HEK293 (cell line): ENCODE measurements around the gene ZBTB38.

Source experiments
- CTCF ChIA-PET: fragments of 350-600 bp; formaldehyde crosslinking; extraction: SDS; loops from one replicate; lab custom pipeline; 2021; ENCODE audit warnings: antibody characterized with exemption; lab: Yijun Ruan, JAX
- POLR2A ChIA-PET: fragments of 300-600 bp; formaldehyde crosslinking; extraction: SDS; loops from one replicate; lab custom pipeline; 2020; ENCODE audit warnings: antibody characterized with exemption, inconsistent platforms; lab: Yijun Ruan, JAX
- H3K27ac ChIP-seq: fragments of 200-500 bp; sonication (Bioruptor generic); 2 replicates; pipeline ENCODE4 v1.5.1; 2014; ENCODE audit warnings: low read depth, low read length, control low read depth, inconsistent platforms; ENCODE audit errors: extremely low read depth
- H3K36me3 ChIP-seq, 2 experiments: fragments of 200-500 bp in 1 of 2; sonication (Bioruptor generic) in 1 of 2; 1 replicate in 1 of 2; 2 replicates in 1 of 2; pipeline ENCODE4 v1.5.1; 2014 to 2017; ENCODE audit warnings: inconsistent platforms in 2 of 2, low read length in 2 of 2; ENCODE audit not compliant: control insufficient read depth in 2 of 2, insufficient read depth in 1 of 2
- H3K4me1 ChIP-seq: fragments of 200-500 bp; sonication (Bioruptor generic); 2 replicates; pipeline ENCODE4 v1.5.1; 2014; ENCODE audit warnings: mild to moderate bottlenecking, low read length, inconsistent platforms; ENCODE audit not compliant: control insufficient read depth, insufficient read depth
- H3K4me3 ChIP-seq: 2 replicates; pipeline ENCODE4 v1.5.1; 2011; ENCODE audit warnings: low read depth, mild to moderate bottlenecking, control low read depth, low read length, moderate library complexity
- H3K9me3 ChIP-seq: fragments of 200-500 bp; sonication (Bioruptor generic); 2 replicates; pipeline ENCODE4 v1.5.1; 2014; ENCODE audit warnings: low read depth, low read length, inconsistent platforms; ENCODE audit not compliant: control insufficient read depth, insufficient read depth
- GFI1B ChIP-seq: fragments of 450-650 bp; formaldehyde crosslinking; IDR thresholded peaks from 2 replicates; pipeline ENCODE4 v1.5.1; 2016; ENCODE audit warnings: missing biosample characterization, missing genetic modification characterization
- GLI2 ChIP-seq: fragments of 450-650 bp; formaldehyde crosslinking; IDR thresholded peaks from 2 replicates; pipeline ENCODE4; 2017; ENCODE audit warnings: missing biosample characterization, missing genetic modification characterization, low read depth, borderline replicate concordance
- KLF1 ChIP-seq: fragments of 450-650 bp; formaldehyde crosslinking; IDR thresholded peaks from 2 replicates; pipeline ENCODE4 v1.5.1; 2016; ENCODE audit warnings: missing biosample characterization, missing genetic modification characterization
- TCF7L2 ChIP-seq: IDR thresholded peaks from 2 replicates; pipeline ENCODE4 v1.6.1; 2011; ENCODE audit warnings: low read depth, mild to moderate bottlenecking, inconsistent platforms, low read length, moderate library complexity, borderline replicate concordance
- ZBTB17 ChIP-seq: fragments of 450-650 bp; formaldehyde crosslinking; IDR thresholded peaks from 2 replicates; pipeline ENCODE4 v1.5.1; 2016; ENCODE audit warnings: missing biosample characterization, missing genetic modification characterization
- ZBTB20 ChIP-seq: fragments of 450-650 bp; formaldehyde crosslinking; IDR thresholded peaks from 2 replicates; pipeline ENCODE4 v1.5.1; 2016; ENCODE audit warnings: missing biosample characterization, missing genetic modification characterization
- ZFP37 ChIP-seq: fragments of 450-650 bp; formaldehyde crosslinking; IDR thresholded peaks from 2 replicates; pipeline ENCODE4 v1.5.1; 2016; ENCODE audit warnings: missing biosample characterization, missing genetic modification characterization
- ZNF155 ChIP-seq: fragments of 450-650 bp; formaldehyde crosslinking; IDR thresholded peaks from 2 replicates; pipeline ENCODE4 v1.5.1; 2016; ENCODE audit warnings: missing biosample characterization, missing genetic modification characterization
- ZNF202 ChIP-seq: fragments of 450-650 bp; formaldehyde crosslinking; IDR thresholded peaks from 2 replicates; pipeline ENCODE4 v1.5.1; 2016; ENCODE audit warnings: missing biosample characterization, missing genetic modification characterization, borderline replicate concordance
- ZNF239 ChIP-seq: fragments of 450-650 bp; formaldehyde crosslinking; IDR thresholded peaks from 2 replicates; pipeline ENCODE4 v1.5.1; 2016; ENCODE audit warnings: missing biosample characterization, missing genetic modification characterization
- ZNF266 ChIP-seq: fragments of 450-650 bp; formaldehyde crosslinking; IDR thresholded peaks from 2 replicates; pipeline ENCODE4 v1.5.1; 2016; ENCODE audit warnings: missing biosample characterization, missing genetic modification characterization, low read depth
- ZNF391 ChIP-seq: fragments of 450-650 bp; formaldehyde crosslinking; IDR thresholded peaks from 2 replicates; pipeline ENCODE4 v1.5.1; 2016; ENCODE audit warnings: low read depth, missing biosample characterization, missing genetic modification characterization, borderline replicate concordance
- ZNF416 ChIP-seq: fragments of 450-650 bp; formaldehyde crosslinking; IDR thresholded peaks from 2 replicates; pipeline ENCODE4 v1.5.1; 2016; ENCODE audit warnings: missing biosample characterization, missing genetic modification characterization
- ZNF423 ChIP-seq: fragments of 450-650 bp; formaldehyde crosslinking; IDR thresholded peaks from 2 replicates; pipeline ENCODE4 v1.5.1; 2016; ENCODE audit warnings: missing biosample characterization, missing genetic modification characterization
- ZNF426 ChIP-seq: fragments of 450-650 bp; formaldehyde crosslinking; IDR thresholded peaks from 2 replicates; pipeline ENCODE4 v1.5.1; 2017; ENCODE audit warnings: missing biosample characterization, missing genetic modification characterization, mild to moderate bottlenecking, inconsistent platforms, moderate library complexity
- ZNF473 ChIP-seq: fragments of 450-650 bp; formaldehyde crosslinking; IDR thresholded peaks from 2 replicates; pipeline ENCODE4 v1.5.1; 2017; ENCODE audit warnings: missing biosample characterization, missing genetic modification characterization
- ZNF514 ChIP-seq: fragments of 450-650 bp; formaldehyde crosslinking; IDR thresholded peaks from 2 replicates; pipeline ENCODE4 v1.5.1; 2016; ENCODE audit warnings: missing biosample characterization, missing genetic modification characterization
- ZNF521 ChIP-seq: fragments of 450-650 bp; formaldehyde crosslinking; IDR thresholded peaks from 2 replicates; pipeline ENCODE4 v1.5.1; 2017; ENCODE audit warnings: missing biosample characterization, mild to moderate bottlenecking, missing genetic modification characterization
- ZNF558 ChIP-seq: fragments of 450-650 bp; formaldehyde crosslinking; IDR thresholded peaks from 2 replicates; pipeline ENCODE4 v1.5.1; 2016; ENCODE audit warnings: missing biosample characterization, missing genetic modification characterization
- ZNF707 ChIP-seq: fragments of 450-650 bp; formaldehyde crosslinking; IDR thresholded peaks from 2 replicates; pipeline ENCODE4 v1.5.1; 2016; ENCODE audit warnings: missing biosample characterization, missing genetic modification characterization
- TF ChIP-seq, protein P1 (sequence below): fragments of 450-650 bp; formaldehyde crosslinking; IDR thresholded peaks from 2 replicates; pipeline ENCODE4 v1.5.1; 2017; ENCODE audit warnings: missing biosample characterization, missing genetic modification characterization
- TF ChIP-seq, protein P2 (sequence below): fragments of 450-650 bp; formaldehyde crosslinking; optimal IDR thresholded peaks from 2 replicates; pipeline ENCODE3; 2016; ENCODE audit warnings: missing biosample characterization, mild to moderate bottlenecking, missing genetic modification characterization
- TF ChIP-seq, protein P3 (sequence below): sonication (generic); formaldehyde crosslinking; IDR thresholded peaks from 2 replicates; pipeline ENCODE4 v1.8.1; 2022; ENCODE audit warnings: mild to moderate bottlenecking, moderate library complexity, missing genetic modification reagents
- TF ChIP-seq, protein P4 (sequence below): fragments of 450-650 bp; formaldehyde crosslinking; IDR thresholded peaks from 2 replicates; pipeline ENCODE4 v1.5.1; 2016; ENCODE audit warnings: missing biosample characterization, missing genetic modification characterization, low read depth
- TF ChIP-seq, protein P5 (sequence below): fragments of 450-650 bp; formaldehyde crosslinking; conservative IDR thresholded peaks from 2 replicates; pipeline ENCODE4 v1.5.1; 2016; ENCODE audit warnings: low read depth, missing biosample characterization, missing genetic modification characterization

The ZBTB38 gene

DNA sequence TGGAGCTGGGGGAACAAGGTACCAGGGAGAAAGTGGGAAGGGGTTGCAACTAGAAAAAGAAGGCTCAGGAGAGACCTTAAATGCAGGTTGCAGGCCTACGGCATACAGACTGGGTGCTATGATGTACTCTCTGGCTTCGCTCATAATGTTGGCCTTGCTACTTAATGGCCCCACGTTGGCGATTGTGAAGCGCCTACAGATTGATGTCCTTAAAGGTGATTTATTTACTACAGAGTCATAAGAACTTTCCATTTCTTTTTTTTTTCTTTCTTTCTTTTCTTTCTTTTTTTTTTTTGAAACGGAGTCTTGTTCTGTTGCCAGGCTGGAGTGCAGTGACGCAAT is 25.4 kb downstream of the ZBTB38 start (continued):
- TF ChIP-seq ZNF423 (tag by site-specific recombination): no peak
- TF ChIP-seq ZNF391 (tag by site-specific recombination): no peak

DNA sequence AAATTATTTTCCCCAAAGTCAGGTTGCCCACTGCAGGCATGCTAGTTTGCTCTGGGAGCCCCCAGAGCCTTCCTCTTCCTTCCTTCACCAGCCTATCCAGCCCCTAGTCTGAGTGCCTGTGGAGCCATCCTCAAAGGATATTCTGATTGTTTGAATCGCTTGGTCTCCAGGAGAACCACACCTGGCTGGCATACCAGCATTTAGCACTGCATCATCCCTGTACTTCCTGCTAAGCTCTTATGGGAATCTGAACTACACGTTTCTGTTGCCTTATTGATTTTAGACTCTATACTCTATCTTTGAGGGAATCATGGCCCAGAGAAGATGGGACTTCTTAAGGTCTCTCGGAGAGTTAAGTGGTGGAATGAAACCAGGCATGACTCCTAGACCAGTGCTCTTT is 26.3 kb downstream of the ZBTB38 start:
- ChIA-PET POLR2A (no interaction called here), CTCF (no interaction called here)
- Histone ChIP-seq H3K4me3 (no peak overlapping the region), H3K36me3 (no peaks in the 10 kb centered on the region), H3K9me3 (no peaks in the 10 kb centered on the region), H3K27ac (no peak overlapping the region), H3K4me1 (peaks cover 15% of the 10 kb centered on the region)
- TF ChIP-seq ZBTB20 (tag by site-specific recombination) (no peak), ZNF514 (tag by site-specific recombination) (no peak), ZNF558 (tag by site-specific recombination) (no peak), ZFP37 (tag by site-specific recombination) (no peak), ZNF202 (tag by site-specific recombination) (no peak), KLF1 (tag by site-specific recombination) (no peak), TCF7L2 (no peak), GFI1B (no peak), ZNF416 (tag by site-specific recombination) (no peak), ZNF266 (tag by site-specific recombination) (no peak), ZNF707 (tag by site-specific recombination) (no peak)
- TF ChIP-seq, protein P1, sequence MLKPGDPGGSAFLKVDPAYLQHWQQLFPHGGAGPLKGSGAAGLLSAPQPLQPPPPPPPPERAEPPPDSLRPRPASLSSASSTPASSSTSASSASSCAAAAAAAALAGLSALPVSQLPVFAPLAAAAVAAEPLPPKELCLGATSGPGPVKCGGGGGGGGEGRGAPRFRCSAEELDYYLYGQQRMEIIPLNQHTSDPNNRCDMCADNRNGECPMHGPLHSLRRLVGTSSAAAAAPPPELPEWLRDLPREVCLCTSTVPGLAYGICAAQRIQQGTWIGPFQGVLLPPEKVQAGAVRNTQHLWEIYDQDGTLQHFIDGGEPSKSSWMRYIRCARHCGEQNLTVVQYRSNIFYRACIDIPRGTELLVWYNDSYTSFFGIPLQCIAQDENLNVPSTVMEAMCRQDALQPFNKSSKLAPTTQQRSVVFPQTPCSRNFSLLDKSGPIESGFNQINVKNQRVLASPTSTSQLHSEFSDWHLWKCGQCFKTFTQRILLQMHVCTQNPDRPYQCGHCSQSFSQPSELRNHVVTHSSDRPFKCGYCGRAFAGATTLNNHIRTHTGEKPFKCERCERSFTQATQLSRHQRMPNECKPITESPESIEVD (tag by site-specific recombination): no peak
- TF ChIP-seq, protein P2, sequence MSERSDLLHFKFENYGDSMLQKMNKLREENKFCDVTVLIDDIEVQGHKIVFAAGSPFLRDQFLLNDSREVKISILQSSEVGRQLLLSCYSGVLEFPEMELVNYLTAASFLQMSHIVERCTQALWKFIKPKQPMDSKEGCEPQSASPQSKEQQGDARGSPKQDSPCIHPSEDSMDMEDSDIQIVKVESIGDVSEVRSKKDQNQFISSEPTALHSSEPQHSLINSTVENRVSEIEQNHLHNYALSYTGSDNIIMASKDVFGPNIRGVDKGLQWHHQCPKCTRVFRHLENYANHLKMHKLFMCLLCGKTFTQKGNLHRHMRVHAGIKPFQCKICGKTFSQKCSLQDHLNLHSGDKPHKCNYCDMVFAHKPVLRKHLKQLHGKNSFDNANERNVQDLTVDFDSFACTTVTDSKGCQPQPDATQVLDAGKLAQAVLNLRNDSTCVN (tag by site-specific recombination): no peak

DNA sequence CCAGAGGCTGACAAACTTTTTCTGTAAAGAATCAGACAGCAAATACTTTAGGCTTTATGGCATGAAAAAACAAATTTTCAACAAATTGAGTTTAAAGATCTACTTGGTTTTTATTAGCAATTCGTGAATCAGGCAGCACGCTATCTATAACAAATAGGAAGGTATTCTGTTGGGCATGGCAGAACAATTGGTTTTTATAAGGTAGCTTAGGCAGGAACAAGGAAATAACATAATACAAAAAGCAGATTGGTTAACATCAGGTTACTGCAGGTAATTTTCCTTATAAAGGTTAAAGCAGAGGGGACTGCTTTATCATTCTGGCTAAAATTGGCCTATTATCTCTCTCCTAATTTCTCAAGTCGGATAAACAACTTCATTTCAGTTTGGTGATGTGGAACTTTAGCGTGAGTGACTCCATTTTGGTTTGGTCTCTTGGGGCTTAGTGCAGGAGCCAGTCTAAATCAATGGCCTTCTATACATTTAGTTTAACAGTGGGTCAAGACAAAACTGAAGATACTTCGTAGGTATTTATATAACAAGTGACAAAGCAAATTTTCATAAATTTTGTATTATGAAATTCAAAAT is 26.8 kb downstream of the ZBTB38 start:
- H3K4me3 ChIP-seq: no peak overlapping the region
- ChIA-PET POLR2A (no interaction called here), CTCF (no interaction called here)
- peaks cover 15% of the 10 kb centered on the region for H3K4me1 ChIP-seq
- H3K9me3 ChIP-seq: no peaks in the 10 kb centered on the region
- no peaks in the 10 kb centered on the region for H3K36me3 ChIP-seq
- no peak overlapping the region for H3K27ac ChIP-seq
- TF ChIP-seq ZNF239 (tag by site-specific recombination) (no peak), ZNF155 (tag by site-specific recombination) (no peak), ZNF521 (tag by site-specific recombination) (no peak), GLI2 (tag by site-specific recombination) (no peak), ZNF426 (tag by site-specific recombination) (no peak), ZBTB17 (tag by site-specific recombination) (no peak), ZNF473 (no peak)
- TF ChIP-seq, protein P3, sequence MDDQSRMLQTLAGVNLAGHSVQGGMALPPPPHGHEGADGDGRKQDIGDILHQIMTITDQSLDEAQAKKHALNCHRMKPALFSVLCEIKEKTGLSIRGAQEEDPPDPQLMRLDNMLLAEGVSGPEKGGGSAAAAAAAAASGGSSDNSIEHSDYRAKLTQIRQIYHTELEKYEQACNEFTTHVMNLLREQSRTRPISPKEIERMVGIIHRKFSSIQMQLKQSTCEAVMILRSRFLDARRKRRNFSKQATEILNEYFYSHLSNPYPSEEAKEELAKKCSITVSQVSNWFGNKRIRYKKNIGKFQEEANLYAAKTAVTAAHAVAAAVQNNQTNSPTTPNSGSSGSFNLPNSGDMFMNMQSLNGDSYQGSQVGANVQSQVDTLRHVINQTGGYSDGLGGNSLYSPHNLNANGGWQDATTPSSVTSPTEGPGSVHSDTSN: no peak
- TF ChIP-seq, protein P4, sequence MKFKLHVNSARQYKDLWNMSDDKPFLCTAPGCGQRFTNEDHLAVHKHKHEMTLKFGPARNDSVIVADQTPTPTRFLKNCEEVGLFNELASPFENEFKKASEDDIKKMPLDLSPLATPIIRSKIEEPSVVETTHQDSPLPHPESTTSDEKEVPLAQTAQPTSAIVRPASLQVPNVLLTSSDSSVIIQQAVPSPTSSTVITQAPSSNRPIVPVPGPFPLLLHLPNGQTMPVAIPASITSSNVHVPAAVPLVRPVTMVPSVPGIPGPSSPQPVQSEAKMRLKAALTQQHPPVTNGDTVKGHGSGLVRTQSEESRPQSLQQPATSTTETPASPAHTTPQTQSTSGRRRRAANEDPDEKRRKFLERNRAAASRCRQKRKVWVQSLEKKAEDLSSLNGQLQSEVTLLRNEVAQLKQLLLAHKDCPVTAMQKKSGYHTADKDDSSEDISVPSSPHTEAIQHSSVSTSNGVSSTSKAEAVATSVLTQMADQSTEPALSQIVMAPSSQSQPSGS (tag by site-specific recombination): no peak
- TF ChIP-seq, protein P5, sequence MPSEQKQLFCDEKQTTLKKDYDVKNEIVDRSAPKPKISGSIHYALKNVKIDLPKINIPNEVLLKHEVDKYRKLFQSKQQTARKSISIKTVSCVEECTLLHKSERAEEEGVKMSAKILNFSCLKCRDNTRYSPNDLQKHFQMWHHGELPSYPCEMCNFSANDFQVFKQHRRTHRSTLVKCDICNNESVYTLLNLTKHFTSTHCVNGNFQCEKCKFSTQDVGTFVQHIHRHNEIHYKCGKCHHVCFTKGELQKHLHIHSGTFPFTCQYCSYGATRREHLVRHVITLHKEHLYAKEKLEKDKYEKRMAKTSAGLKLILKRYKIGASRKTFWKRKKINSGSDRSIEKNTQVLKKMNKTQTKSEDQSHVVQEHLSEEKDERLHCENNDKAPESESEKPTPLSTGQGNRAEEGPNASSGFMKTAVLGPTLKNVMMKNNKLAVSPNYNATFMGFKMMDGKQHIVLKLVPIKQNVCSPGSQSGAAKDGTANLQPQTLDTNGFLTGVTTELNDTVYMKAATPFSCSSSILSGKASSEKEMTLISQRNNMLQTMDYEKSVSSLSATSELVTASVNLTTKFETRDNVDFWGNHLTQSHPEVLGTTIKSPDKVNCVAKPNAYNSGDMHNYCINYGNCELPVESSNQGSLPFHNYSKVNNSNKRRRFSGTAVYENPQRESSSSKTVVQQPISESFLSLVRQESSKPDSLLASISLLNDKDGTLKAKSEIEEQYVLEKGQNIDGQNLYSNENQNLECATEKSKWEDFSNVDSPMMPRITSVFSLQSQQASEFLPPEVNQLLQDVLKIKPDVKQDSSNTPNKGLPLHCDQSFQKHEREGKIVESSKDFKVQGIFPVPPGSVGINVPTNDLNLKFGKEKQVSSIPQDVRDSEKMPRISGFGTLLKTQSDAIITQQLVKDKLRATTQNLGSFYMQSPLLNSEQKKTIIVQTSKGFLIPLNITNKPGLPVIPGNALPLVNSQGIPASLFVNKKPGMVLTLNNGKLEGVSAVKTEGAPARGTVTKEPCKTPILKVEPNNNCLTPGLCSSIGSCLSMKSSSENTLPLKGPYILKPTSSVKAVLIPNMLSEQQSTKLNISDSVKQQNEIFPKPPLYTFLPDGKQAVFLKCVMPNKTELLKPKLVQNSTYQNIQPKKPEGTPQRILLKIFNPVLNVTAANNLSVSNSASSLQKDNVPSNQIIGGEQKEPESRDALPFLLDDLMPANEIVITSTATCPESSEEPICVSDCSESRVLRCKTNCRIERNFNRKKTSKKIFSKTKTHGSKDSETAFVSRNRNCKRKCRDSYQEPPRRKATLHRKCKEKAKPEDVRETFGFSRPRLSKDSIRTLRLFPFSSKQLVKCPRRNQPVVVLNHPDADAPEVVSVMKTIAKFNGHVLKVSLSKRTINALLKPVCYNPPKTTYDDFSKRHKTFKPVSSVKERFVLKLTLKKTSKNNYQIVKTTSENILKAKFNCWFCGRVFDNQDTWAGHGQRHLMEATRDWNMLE (tag by site-specific recombination): no peak
